ENCODE data around the gene LIAS.

The LIAS gene

GRCh38 chr4:39450618-39451017 is 8.2 kb upstream of the LIAS start:
- Histone ChIP-seq H3K9ac (ENCODE audit: low read length) (no peak overlapping the region), H3K9me3 (ENCODE audit: insufficient read depth, low read length) (no peaks in the 10 kb centered on the region), H3K79me2 (ENCODE audit: low read length) (peaks cover 7% of the 10 kb centered on the region), H4K20me1 (ENCODE audit: insufficient read depth, low read length) (peaks cover 47% of the 10 kb centered on the region), H3K27me3 (ENCODE audit: low read depth, low read length) (no peaks in the 10 kb centered on the region), H3K4me2 (ENCODE audit: low read length) (no peak overlapping the region), H3K36me3 (replicated peaks; ENCODE audit: low read depth, low read length) (peaks cover 77% of the 10 kb centered on the region), H3K4me3 (ENCODE audit: low read length) (no peak overlapping the region), H2AFZ (ENCODE audit: low read depth, low read length) (no peak overlapping the region), H3K4me1 (ENCODE audit: low read length) (no peaks in the 10 kb centered on the region), H3K27ac (ENCODE audit: low read length) (no peak overlapping the region)
- TF ChIP-seq CTCF (IDR thresholded peaks at IDR 0.05; ENCODE audit: low read depth, low read length): no peak
- no peak for TF ChIP-seq EZH2phosphoT487 (IDR thresholded peaks at IDR 0.05; ENCODE audit: low read depth)

- H3K36me3 ChIP-seq (replicated peaks; ENCODE audit: low read depth, low read length): peaks cover 85% of the 10 kb centered on the region
- peaks cover under 1% of the 10 kb centered on the region for H3K4me1 ChIP-seq (ENCODE audit: low read length)
- H3K79me2 ChIP-seq (ENCODE audit: low read length): peaks cover 16% of the 10 kb centered on the region
- H3K9me3 ChIP-seq (ENCODE audit: insufficient read depth, low read length): no peaks in the 10 kb centered on the region
- no peak overlapping the region for H3K4me3 ChIP-seq (ENCODE audit: low read length)
- H3K27me3 ChIP-seq (ENCODE audit: low read depth, low read length): no peaks in the 10 kb centered on the region
- H2AFZ ChIP-seq (ENCODE audit: low read depth, low read length): no peak overlapping the region
- no peak overlapping the region for H3K4me2 ChIP-seq (ENCODE audit: low read length)
- H4K20me1 ChIP-seq (ENCODE audit: insufficient read depth, low read length): peaks cover 56% of the 10 kb centered on the region
- no peak for TF ChIP-seq EZH2phosphoT487 (IDR thresholded peaks at IDR 0.05; ENCODE audit: low read depth)
- no peak for TF ChIP-seq CTCF (IDR thresholded peaks at IDR 0.05; ENCODE audit: low read depth, low read length)
- H3K9ac ChIP-seq (ENCODE audit: low read length): no peak overlapping the region
- H3K27ac ChIP-seq (ENCODE audit: low read length): no peak overlapping the region
These were observed 7.3 kb upstream of the LIAS start for GRCh38 chr4:39451423-39452023.

- H3K9ac ChIP-seq (ENCODE audit: low read length): no peak overlapping the region
- H3K36me3 ChIP-seq (replicated peaks; ENCODE audit: low read depth, low read length): peaks cover 86% of the 10 kb centered on the region
- H4K20me1 ChIP-seq (ENCODE audit: insufficient read depth, low read length): peaks cover 64% of the 10 kb centered on the region
- no peak overlapping the region for H2AFZ ChIP-seq (ENCODE audit: low read depth, low read length)
- H3K27ac ChIP-seq (ENCODE audit: low read length): no peak overlapping the region
- no peak overlapping the region for H3K4me3 ChIP-seq (ENCODE audit: low read length)
- peaks cover 24% of the 10 kb centered on the region for H3K79me2 ChIP-seq (ENCODE audit: low read length)
- H3K27me3 ChIP-seq (ENCODE audit: low read depth, low read length): no peaks in the 10 kb centered on the region
- TF ChIP-seq EZH2phosphoT487 (IDR thresholded peaks at IDR 0.05; ENCODE audit: low read depth): no peak
- no peak for TF ChIP-seq CTCF (IDR thresholded peaks at IDR 0.05; ENCODE audit: low read depth, low read length)
- H3K4me1 ChIP-seq (ENCODE audit: low read length): peaks cover 9% of the 10 kb centered on the region
- H3K4me2 ChIP-seq (ENCODE audit: low read length): no peak overlapping the region
- no peaks in the 10 kb centered on the region for H3K9me3 ChIP-seq (ENCODE audit: insufficient read depth, low read length)
These were observed 6.5 kb upstream of the LIAS start for GRCh38 chr4:39452153-39452859.

GRCh38 chr4:39452860-39453587 is 5.8 kb upstream of the LIAS start:
- H3K4me2 ChIP-seq (ENCODE audit: low read length): no peak overlapping the region
- H3K27ac ChIP-seq (ENCODE audit: low read length): no peak overlapping the region
- no peaks in the 10 kb centered on the region for H3K27me3 ChIP-seq (ENCODE audit: low read depth, low read length)
- TF ChIP-seq EZH2phosphoT487 (IDR thresholded peaks at IDR 0.05; ENCODE audit: low read depth) (no peak), CTCF (IDR thresholded peaks at IDR 0.05; ENCODE audit: low read depth, low read length) (no peak)
- H3K9me3 ChIP-seq (ENCODE audit: insufficient read depth, low read length): no peaks in the 10 kb centered on the region
- no peak overlapping the region for H3K9ac ChIP-seq (ENCODE audit: low read length)
- H4K20me1 ChIP-seq (ENCODE audit: insufficient read depth, low read length): peaks cover 70% of the 10 kb centered on the region
- H3K79me2 ChIP-seq (ENCODE audit: low read length): peaks cover 31% of the 10 kb centered on the region
- no peak overlapping the region for H2AFZ ChIP-seq (ENCODE audit: low read depth, low read length)
- H3K4me3 ChIP-seq (ENCODE audit: low read length): no peak overlapping the region
- peaks cover 15% of the 10 kb centered on the region for H3K4me1 ChIP-seq (ENCODE audit: low read length)
- H3K36me3 ChIP-seq (replicated peaks; ENCODE audit: low read depth, low read length): peaks cover 86% of the 10 kb centered on the region
